Stimulated activated CD4-positive, alpha-beta T cell treated with anti-CD3 and anti-CD28 coated beads, Interleukin-4, amount 100 ng/mL, for 48 hours (primary cell): ENCODE data around the gene ZRANB1.

Experiments used
- DNase-seq, 2 donors: peaks; one replicate each; pipeline ENCODE4 v3.0.0-alpha.2; 2020; ENCODE audit warnings: low read depth in 2 of 2

Gene ZRANB1

GRCh38 chr10:125004571-125005311 lies 62.8 kb downstream of the ZRANB1 start:
- DNase-seq: no peak

- no peak for DNase-seq
Measured at GRCh38 chr10:125005312-125006187, 63.6 kb downstream of the ZRANB1 start.

GRCh38 chr10:125006188-125006680 lies 64.3 kb downstream of the ZRANB1 start:
- DNase-seq: no peak

GRCh38 chr10:125006921-125007426 lies 65.1 kb downstream of the ZRANB1 start:
- no peak for DNase-seq

- no peak for DNase-seq
Measured at GRCh38 chr10:125007436-125007835, 65.5 kb downstream of the ZRANB1 start.

GRCh38 chr10:125008689-125009638 lies 67.0 kb downstream of the ZRANB1 start:
- no peak for DNase-seq

GRCh38 chr10:125009661-125010161 lies 67.8 kb downstream of the ZRANB1 start:
- no peak for DNase-seq

GRCh38 chr10:125010362-125010761 lies 68.4 kb downstream of the ZRANB1 start:
- DNase-seq: no peak

- DNase-seq: no peak
Measured at GRCh38 chr10:125011171-125011925, 69.4 kb downstream of the ZRANB1 start.

- no peak for DNase-seq
Measured at GRCh38 chr10:125011926-125012705, 70.2 kb downstream of the ZRANB1 start.

- DNase-seq: no peak
Measured at GRCh38 chr10:125012851-125013528, 71.1 kb downstream of the ZRANB1 start.

GRCh38 chr10:125013529-125013872 lies 71.6 kb downstream of the ZRANB1 start:
- no peak for DNase-seq

- DNase-seq: no peak
Measured at GRCh38 chr10:125014086-125014830, 72.3 kb downstream of the ZRANB1 start.

- no peak for DNase-seq
Measured at GRCh38 chr10:125014836-125015355, 73.0 kb downstream of the ZRANB1 start.

- no peak for DNase-seq
Measured at GRCh38 chr10:125015356-125015944, 73.5 kb downstream of the ZRANB1 start.

GRCh38 chr10:125016123-125016522 lies 74.2 kb downstream of the ZRANB1 start:
- no peak for DNase-seq

GRCh38 chr10:125016611-125017202 lies 74.8 kb downstream of the ZRANB1 start:
- DNase-seq: no peak
